ENCODE results near the gene NCKIPSD.

Gene NCKIPSD

DNA sequence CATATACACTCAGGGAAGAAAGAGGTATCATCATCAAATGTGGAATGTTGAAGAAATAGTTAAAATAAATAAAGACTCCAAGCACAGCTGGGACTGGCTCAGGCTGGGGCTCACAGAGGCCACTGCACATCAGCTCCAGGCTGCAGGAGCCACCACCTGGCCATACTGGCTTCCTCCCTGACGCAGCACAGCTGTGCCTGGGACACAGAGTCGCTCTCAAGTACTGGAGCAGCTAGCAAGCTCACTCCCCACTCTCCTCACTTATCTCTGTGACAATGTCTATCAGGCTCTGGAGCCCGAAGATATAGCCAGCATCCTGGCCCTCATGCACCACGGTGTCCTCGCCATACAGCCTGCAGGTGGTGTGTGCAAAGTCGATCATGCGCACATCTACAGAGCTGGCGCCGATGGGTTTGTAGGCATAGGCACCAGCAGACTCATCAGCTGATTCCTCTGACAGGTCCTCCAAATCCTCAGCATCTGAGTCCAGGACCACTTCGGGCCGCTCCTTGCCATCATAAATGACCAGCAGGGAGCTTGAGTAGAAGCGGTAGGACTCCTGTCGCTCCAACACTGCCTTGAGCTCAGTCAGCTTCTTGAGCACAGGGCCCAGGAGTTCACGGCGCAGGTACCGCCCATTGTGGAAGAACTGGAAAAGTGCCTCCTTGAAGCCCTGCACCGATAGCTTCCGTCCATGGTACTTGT is 2.5 kb upstream of the NCKIPSD start:
- TF ChIP-seq, protein P1, sequence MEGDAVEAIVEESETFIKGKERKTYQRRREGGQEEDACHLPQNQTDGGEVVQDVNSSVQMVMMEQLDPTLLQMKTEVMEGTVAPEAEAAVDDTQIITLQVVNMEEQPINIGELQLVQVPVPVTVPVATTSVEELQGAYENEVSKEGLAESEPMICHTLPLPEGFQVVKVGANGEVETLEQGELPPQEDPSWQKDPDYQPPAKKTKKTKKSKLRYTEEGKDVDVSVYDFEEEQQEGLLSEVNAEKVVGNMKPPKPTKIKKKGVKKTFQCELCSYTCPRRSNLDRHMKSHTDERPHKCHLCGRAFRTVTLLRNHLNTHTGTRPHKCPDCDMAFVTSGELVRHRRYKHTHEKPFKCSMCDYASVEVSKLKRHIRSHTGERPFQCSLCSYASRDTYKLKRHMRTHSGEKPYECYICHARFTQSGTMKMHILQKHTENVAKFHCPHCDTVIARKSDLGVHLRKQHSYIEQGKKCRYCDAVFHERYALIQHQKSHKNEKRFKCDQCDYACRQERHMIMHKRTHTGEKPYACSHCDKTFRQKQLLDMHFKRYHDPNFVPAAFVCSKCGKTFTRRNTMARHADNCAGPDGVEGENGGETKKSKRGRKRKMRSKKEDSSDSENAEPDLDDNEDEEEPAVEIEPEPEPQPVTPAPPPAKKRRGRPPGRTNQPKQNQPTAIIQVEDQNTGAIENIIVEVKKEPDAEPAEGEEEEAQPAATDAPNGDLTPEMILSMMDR (conservative IDR thresholded peaks at IDR 0.05; ENCODE audit: low read depth, low read length): no peak
- no peak for DNase-seq (ENCODE audit: low read depth)
- H3K4me3 ChIP-seq (ENCODE audit: low read length): no peak overlapping the region

DNA sequence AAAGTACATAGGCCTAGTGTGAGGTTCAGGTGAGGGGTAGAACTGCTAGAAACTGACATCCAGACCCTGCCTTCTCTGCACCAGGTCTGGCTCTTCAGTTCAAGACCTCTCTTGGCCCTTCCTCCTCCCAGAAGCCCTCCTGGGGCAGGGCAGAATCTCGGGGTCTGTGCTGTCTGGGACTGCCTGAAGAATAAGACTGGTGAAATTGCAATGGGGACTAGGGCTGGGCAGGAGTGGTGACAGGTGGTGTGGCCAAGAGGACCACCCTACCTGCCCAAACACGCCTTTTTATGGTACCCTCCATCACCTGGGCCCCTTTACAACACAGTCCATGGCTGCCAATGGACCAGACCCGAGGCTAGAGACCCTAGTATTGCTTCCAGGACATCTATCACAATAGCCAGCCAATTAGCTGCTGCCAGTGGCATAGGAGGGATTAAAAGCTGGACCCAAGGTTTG is 1.5 kb upstream of the NCKIPSD start:
- DNase-seq (ENCODE audit: low read depth): no peak
- TF ChIP-seq, protein P1 (conservative IDR thresholded peaks at IDR 0.05; ENCODE audit: low read depth, low read length): no peak
- no peak overlapping the region for H3K4me3 ChIP-seq (ENCODE audit: low read length)

DNA sequence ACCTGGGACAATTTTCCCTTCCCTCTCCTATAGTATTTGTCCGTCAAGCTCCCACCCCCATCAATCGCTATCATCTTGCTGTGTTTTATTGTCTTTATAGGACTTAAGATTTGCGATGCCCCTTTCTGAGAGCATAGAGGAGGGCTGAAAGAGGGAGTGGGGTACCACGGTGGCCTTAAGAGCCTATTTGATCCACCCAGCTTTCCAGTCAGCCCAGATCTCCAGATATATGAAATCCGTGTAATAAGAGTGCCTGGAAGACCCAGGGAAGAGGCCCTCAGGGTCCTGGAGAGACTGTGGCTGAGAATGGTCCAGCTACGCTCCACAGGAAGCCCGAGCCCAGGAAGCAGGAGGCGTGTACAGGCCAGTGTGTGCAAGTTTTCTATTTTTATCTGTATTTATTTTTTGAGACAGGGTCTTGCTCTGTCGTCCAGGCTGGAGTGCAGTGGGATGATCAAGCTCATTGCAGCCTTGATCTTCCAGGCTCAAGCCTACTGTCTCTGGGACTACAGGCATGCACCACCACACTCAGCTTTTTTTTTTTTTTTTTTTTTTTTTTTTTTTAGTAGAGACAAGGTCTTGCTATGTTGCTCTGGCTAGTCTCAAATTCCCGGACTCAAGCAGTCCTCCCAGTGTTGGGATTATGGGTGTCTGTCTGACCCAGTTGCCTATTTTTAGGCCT is 964 bp upstream of the NCKIPSD start:
- TF ChIP-seq, protein P1 (conservative IDR thresholded peaks at IDR 0.05; ENCODE audit: low read depth, low read length): no peak
- no peak for DNase-seq (ENCODE audit: low read depth)
- peak overlapping the region; percentile 64 for H3K4me3 ChIP-seq (ENCODE audit: low read length)

DNA sequence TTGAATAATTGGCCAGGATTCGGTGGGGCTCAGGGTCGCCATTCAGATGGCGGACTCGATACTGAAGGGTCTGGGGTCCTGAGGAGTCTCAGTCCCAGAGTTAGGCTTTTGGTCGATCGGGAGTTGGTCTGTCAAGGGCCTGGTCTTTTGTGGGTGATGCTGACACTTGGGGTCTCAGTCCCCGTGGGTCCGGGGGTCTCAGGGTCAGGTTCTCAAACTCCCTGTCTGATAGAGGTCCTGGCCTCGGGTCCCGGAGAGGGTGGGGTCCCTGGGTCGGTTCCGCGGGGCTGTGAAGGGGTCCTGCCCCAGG is 467 bp downstream of the NCKIPSD start:
- TF ChIP-seq, protein P1 (conservative IDR thresholded peaks at IDR 0.05; ENCODE audit: low read depth, low read length): no peak
- H3K4me3 ChIP-seq (ENCODE audit: low read length): peak overlapping the region; percentile 64
- DNase-seq (ENCODE audit: low read depth): no peak

DNA sequence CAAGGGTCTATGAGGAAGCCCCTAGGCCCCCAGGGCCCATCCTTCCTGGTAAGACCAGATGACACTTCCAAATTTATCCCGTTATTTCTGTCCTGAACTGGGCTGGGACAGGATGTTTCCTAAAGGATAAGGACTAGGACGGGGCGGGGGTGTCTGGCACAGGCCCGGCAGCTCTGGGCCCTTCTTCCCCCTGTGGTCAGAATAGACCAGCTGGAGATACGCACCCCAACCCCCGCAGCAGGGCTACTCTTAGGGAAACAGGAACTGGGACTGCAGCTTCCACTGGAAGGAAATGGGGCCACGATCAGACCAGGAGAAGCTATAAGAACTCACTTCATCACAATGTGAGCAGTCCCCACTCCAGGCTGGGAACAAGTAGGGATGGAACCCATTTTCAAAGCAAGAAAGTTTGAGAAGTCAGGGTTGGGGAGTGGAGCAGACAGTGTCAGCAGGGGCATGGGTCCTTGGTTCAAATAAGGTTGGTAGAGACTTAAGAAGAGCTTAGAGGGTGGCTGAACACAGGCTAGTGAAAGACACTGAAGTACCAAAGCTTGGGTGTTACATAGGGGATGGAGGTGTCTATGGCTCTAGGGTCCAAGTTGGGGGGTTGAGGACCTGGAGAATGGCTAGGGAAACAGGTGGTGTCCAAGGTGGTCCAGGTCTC is 1.1 kb downstream of the NCKIPSD start:
- H3K4me3 ChIP-seq (ENCODE audit: low read length): peak overlapping the region; percentile 64
- TF ChIP-seq, protein P1 (conservative IDR thresholded peaks at IDR 0.05; ENCODE audit: low read depth, low read length): no peak
- no peak for DNase-seq (ENCODE audit: low read depth)

DNA sequence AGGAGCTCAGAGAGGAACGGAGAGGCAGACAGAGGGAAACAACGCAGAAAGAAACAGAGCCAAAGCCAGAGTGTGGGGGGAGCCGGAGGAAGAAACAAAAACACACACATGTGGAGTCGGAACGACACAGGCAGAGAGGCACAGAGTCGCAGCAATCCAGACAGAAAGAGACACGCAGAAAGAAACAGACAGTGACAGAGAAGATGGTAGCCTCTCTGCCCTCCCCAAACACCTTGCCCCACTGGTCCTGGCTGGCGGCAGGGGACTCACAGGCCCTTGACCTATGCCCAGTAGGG is 1.7 kb downstream of the NCKIPSD start:
- H3K4me3 ChIP-seq (ENCODE audit: low read length): no peak overlapping the region
- no peak for DNase-seq (ENCODE audit: low read depth)
- TF ChIP-seq, protein P1 (conservative IDR thresholded peaks at IDR 0.05; ENCODE audit: low read depth, low read length): no peak

DNA sequence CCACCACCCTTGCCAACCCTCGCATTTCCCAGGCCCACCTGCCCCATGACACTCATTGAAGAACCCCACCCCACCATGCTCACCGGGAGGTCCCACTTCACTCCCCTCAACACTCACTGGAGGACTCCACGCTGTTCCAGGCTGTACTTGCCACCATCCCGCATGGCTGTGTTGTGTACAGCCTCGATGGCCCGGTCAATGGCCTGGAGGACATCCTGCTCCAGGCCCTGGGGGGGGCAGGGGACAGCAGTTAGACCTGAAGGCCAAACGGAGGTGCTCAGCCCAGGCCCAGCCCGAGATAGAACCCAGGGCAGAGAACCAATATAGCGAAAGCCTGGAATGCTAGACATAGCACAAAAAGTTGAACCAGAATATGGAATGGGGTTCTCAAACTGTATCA is 2.9 kb downstream of the NCKIPSD start:
- TF ChIP-seq, protein P1 (conservative IDR thresholded peaks at IDR 0.05; ENCODE audit: low read depth, low read length): no peak
- no peak for DNase-seq (ENCODE audit: low read depth)

More for the DNA sequence above, 2.9 kb downstream of the NCKIPSD start:
- no peak overlapping the region for H3K4me3 ChIP-seq (ENCODE audit: low read length)
